ENCODE results near the gene COASY.
"Not testable (repeated sequence)": the region's sequence is repeated elsewhere in the genome, so short reads cannot be mapped to it uniquely, and the experiment has no call there.

- not testable (repeated sequence) for TF ChIP-seq POLR2AphosphoS5 (IDR thresholded peaks at IDR 0.05); CTCF (IDR thresholded peaks at IDR 0.05); EP300 (IDR thresholded peaks at IDR 0.05); POLR2A (IDR thresholded peaks at IDR 0.05; ENCODE audit: low read depth)
Observed at GRCh38 chr17:42540558-42540957, 21.4 kb upstream of the COASY start.
